Measurements from ENCODE around the gene ANKRD33. TPM values are rescaled to one million over a fixed set of nuclear protein-coding genes. Genes with fewer than 3 reads are reported as not detected.

Gene ANKRD33
- total RNA-seq, 6 experiments from 2014 or later: not detected

GRCh38 chr12:51910691-51911090 is 22.8 kb downstream of the ANKRD33 start:
- TF ChIP-seq, protein P1, sequence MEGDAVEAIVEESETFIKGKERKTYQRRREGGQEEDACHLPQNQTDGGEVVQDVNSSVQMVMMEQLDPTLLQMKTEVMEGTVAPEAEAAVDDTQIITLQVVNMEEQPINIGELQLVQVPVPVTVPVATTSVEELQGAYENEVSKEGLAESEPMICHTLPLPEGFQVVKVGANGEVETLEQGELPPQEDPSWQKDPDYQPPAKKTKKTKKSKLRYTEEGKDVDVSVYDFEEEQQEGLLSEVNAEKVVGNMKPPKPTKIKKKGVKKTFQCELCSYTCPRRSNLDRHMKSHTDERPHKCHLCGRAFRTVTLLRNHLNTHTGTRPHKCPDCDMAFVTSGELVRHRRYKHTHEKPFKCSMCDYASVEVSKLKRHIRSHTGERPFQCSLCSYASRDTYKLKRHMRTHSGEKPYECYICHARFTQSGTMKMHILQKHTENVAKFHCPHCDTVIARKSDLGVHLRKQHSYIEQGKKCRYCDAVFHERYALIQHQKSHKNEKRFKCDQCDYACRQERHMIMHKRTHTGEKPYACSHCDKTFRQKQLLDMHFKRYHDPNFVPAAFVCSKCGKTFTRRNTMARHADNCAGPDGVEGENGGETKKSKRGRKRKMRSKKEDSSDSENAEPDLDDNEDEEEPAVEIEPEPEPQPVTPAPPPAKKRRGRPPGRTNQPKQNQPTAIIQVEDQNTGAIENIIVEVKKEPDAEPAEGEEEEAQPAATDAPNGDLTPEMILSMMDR (IDR thresholded peaks at IDR 0.05): no peak
- Mint-ChIP-seq H3K9me3 (no peaks in the 10 kb centered on the region), H3K36me3 (ENCODE audit: low read depth) (no peaks in the 10 kb centered on the region), H3K27ac (no peak overlapping the region), H3K4me1 (ENCODE audit: low read depth) (peaks cover 46% of the 10 kb centered on the region), H3K4me3 (no peak overlapping the region), H3K27me3 (ENCODE audit: insufficient read depth) (peaks cover 4% of the 10 kb centered on the region; the same call in 1 of the 2 replicates)
- no peak for DNase-seq

DNA sequence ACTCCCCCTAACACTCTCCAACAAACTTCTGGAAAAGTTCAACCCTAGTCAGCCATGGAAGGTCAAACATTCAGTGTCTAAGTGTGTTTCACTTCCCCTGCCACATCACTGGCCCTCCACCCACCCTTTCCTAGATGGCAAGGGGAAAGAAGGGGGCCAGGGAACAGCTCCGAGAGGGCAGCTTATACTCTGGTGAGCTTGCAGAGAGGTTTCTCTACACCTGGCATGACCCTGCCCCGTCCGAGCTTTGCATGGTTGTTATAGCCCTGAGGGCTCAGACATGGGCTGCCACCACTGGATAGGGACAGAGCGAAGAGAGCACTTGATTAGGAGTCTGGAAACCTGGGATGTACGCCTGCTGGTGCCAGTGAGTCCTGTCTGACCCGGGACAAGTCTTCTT is 23.4 kb downstream of the ANKRD33 start:
- H3K36me3 Mint-ChIP-seq (ENCODE audit: low read depth): no peaks in the 10 kb centered on the region
- DNase-seq: no peak
- 0 out of 2 replicates have a peak overlapping the region, but pooled peaks have one; percentile 3 for H3K27ac Mint-ChIP-seq
- H3K9me3 Mint-ChIP-seq: no peaks in the 10 kb centered on the region
- peaks cover 4% of the 10 kb centered on the region; the same call in 1 of the 2 replicates for H3K27me3 Mint-ChIP-seq (ENCODE audit: insufficient read depth)
- H3K4me1 Mint-ChIP-seq (ENCODE audit: low read depth): peaks cover 40% of the 10 kb centered on the region
- H3K4me3 Mint-ChIP-seq: no peak overlapping the region
- TF ChIP-seq, protein P1 (IDR thresholded peaks at IDR 0.05): no peak

- Mint-ChIP-seq H3K27ac (0 out of 2 replicates have a peak overlapping the region, but pooled peaks have one; percentile 3), H3K27me3 (ENCODE audit: insufficient read depth) (peaks cover 4% of the 10 kb centered on the region; the same call in 1 of the 2 replicates), H3K36me3 (ENCODE audit: low read depth) (no peaks in the 10 kb centered on the region), H3K9me3 (no peaks in the 10 kb centered on the region), H3K4me3 (no peak overlapping the region), H3K4me1 (ENCODE audit: low read depth) (peaks cover 37% of the 10 kb centered on the region)
- TF ChIP-seq, protein P1 (IDR thresholded peaks at IDR 0.05): no peak
- no peak for DNase-seq
These were observed 24.1 kb downstream of the ANKRD33 start for GRCh38 chr12:51911788-51912711.

DNA sequence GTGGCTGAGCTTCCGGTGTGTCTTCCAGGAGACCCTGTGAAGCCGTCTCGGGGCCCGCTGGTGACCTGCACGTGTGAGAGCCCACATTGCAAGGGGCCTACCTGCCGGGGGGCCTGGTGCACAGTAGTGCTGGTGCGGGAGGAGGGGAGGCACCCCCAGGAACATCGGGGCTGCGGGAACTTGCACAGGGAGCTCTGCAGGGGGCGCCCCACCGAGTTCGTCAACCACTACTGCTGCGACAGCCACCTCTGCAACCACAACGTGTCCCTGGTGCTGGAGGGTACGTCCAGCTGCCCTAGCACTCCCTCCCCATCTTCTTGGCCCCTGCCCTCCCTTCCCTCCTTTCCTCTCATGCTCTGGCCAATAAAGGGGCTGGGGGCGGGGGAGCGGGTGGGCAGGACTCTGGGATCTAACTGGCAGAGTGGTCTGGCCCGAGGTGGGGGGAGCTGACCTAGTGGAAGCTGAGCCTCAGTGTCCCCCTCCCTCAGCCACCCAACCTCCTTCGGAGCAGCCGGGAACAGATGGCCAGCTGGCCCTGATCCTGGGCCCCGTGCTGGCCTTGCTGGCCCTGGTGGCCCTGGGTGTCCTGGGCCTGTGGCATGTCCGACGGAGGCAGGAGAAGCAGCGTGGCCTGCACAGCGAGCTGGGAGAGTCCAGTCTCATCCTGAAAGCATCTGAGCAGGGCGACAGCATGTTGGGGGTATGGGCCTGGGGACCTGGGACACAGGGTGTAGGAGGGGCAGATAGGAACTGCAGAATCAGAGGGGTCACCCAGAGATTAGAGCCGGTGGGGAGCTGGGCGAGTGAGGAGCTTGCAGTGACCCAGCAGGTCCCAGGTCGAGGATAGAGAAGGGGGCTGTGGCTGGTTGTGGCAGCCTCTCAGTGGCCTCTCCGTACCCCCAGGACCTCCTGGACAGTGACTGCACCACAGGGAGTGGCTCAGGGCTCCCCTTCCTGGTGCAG is 25.4 kb downstream of the ANKRD33 start:
- H3K4me1 Mint-ChIP-seq (ENCODE audit: low read depth): peaks cover 32% of the 10 kb centered on the region
- DNase-seq: no peak

More for the DNA sequence above, 25.4 kb downstream of the ANKRD33 start:
- Mint-ChIP-seq H3K9me3 (no peaks in the 10 kb centered on the region), H3K4me3 (no peak overlapping the region), H3K36me3 (ENCODE audit: low read depth) (no peaks in the 10 kb centered on the region), H3K27ac (no peak overlapping the region), H3K27me3 (ENCODE audit: insufficient read depth) (no peaks in the 10 kb centered on the region)
- TF ChIP-seq, protein P1 (IDR thresholded peaks at IDR 0.05): peak; percentile 35; the same call in 1 of the 2 replicates

Data from HFFc6 (cell line).